HuH-7.5 (cell line): ENCODE measurements around the gene FRMD6.

Source experiments
- DNase-seq: peaks from one replicate; pipeline ENCODE4 v3.0.0; 2011; ENCODE audit warnings: low spot score

FRMD6 gene

DNA sequence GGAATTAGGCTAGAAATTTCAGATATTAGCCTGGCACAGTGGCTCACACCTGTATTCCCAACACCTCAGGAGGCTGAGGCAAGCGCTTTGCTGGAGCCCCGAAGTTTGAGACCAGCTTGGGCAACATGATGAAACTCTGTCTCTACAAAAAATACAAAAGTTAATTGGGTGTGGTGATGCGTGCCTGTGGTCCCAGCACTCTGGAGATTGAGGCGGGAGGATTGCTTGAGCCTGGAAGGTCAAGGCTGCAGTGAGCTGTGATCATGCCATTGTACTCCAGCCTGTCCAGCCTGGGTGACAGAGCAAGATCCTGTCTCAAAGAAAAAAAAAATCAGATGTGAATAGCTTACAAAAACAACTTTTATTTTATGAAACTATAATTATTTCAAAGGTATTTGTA lies 15.1 kb downstream of the FRMD6 start:
- DNase-seq, result no peak

DNA sequence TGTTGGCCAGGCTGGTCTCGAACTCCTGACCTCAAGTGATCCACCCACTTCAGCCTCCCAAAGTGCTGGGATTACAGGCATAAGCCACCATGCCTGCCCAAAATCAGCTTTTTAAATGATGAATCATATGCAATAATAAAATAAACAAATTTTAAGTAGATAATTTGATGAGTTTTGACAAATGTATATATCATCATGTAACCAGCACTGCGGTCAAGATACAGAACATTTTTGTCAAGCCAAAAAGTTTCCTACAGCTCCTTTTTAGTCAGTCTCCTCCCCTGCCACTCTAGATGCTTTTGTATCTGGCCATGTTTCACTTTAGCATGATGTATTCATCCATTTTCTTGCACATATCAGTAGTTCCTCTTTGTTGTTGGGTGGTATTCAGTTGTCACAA lies 17.2 kb downstream of the FRMD6 start:
- no peak for DNase-seq

DNA sequence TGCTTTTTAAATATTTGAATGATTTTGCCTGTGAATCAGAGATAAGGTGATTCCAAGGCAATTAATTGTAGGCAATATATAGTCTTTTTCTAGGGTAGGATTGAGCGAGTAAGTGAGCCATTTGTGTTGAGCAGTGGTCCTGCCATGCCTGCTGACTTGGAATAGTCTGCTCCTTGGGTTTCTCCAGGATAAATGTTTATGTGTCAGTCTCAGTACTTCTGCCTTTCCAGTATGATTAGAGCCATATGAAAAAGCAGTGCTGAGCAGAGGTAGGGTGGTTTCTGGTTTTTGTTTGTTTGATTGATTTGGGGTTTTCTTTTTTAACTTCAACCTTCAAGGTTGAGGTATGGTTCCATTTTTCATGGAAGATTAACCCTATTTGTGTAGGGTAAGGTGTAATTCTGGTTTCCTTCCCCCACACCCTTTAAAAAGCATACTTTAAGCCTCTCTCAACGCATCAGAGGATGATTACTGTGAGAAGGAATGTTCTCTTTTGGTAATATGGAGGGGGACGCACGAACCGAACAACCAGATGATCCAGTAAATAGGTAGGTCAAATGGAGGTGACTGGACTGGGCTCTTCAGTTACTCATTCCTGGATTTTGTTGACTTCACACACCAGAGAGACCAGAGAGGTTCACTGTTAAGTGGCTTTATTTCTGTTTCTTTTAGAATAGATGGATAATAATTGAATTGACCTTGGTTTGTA lies 22.7 kb downstream of the FRMD6 start:
- no peak for DNase-seq

DNA sequence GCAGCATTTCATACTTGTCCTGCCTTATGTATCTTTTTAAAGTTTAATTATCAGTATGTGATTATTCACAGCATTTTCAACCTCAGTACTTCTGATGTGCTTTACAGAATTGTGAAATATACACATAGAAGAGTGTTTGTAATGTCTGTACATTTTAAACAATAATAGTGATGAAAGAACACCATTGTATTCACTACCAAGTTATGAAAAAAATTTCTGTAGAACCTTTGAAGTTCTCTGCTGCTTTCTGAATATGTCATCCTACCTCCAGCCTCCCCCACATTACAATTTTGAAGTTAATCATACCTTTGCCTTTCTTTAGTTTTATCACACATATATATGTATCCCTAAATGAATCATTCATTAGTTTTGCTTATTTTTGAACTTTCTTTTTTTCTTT lies 24.8 kb downstream of the FRMD6 start:
- no peak for DNase-seq

DNA sequence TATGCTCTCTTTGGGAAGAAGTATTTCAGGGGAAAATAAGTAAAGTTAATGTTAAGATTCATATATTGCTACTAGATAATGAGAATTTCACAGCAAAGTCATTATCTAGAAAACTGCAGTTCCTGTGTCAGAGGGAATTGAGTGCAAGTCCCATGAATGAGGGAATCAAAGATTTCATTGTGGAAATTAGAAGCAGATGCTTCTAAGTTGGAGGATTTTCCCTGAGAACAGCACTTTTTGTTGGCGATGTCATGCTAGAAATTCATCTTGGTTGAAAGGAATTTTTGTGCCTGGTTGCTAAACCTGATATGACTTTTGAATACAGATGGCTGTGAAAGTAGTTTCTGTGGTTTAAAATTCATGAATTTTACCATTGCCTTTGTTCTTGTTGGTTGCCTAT lies 25.6 kb downstream of the FRMD6 start:
- no peak for DNase-seq

DNA sequence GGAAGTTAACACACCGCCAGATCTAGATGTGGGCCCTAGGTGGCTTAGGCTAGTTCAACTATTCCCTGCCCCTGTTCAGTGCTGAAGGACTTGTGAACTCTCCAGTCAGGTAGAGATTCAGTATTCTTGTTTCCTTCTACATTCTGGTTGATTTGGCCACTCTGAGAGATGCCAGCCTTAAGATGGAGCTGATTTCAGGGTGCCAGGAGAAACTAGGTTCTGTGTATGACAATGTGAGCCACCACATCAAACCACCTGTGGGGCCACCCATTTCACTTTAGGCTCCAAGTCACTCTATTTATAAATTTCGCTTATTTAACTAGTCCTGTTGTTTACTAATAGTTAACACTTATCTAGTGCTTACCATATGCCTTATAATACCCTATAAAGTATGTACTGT lies 26.0 kb downstream of the FRMD6 start:
- no peak for DNase-seq

DNA sequence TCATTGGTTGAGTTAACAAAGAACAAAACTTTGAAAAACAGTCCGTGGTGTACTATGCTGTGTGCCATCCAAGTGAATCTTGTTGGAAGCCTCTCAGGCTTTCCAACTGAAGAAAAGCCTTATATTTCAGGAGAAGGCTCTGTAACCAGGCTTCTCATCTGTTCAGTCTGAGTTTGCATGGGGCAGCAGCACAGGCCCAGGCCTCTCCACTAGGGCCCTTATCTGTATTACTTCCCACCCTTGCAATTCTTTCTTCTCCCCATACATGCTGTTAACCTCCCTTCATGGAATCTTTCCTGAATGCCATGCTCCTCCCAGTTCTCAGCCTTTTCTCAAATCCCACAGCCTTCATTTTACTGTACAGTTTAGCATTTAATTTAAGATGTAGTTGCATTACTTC lies 28.3 kb downstream of the FRMD6 start:
- DNase-seq, result no peak

DNA sequence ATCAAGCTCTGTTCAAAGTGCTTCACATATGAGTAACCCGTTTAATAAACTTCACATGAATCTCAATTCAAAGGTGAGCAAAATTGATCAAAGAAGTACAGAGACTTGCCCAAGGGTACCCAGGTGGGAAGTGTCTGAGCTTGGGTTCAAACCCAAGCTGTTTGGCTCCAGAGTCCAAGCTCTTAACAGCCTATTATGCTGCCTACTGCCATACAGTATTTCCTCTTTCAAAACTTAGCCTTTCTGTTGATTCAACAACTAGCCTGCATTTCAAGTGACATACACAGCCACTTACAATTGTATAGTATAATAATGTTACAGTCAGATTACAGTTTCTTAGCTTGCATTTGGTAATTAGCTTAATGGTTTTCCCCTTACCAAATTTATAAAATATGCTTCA lies 29.7 kb downstream of the FRMD6 start:
- no peak for DNase-seq

DNA sequence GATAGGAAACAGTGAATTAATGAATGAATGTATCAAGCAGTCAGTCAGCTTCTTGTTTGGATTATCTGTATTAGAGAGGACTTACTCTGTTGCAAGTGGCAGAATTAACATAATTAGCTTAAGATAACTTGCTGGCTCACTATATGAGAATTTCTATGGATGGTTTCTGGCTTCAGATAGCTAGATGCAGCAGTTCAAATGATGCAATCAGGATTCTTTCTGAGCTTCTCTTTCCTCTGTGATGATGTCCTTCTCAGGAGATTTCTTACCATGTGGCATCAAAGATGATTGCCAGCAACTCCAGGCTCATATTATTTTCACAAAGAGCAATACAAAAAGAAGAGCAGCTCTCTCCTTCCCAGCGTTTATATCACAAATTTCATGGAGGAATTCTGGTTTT lies 30.7 kb downstream of the FRMD6 start:
- no peak for DNase-seq

DNA sequence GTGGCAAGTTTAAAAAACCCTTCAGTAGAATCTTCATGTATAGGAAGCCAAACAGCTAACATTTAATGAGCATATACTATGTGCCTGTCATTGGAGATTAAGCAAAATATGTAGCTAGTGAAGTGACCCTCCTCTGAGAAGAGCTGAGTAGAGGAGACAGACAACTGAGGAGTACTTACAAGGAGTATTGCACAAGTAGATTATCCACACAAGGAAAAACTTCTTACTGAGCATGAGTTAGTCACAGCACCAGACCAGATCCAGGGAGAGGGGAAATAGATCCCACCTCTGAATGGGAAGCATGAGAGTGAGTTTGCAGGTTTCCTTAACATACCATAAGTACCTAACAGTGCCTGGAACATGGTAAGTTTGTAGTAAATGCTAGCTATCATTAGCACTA lies 33.0 kb downstream of the FRMD6 start:
- DNase-seq, result no peak

DNA sequence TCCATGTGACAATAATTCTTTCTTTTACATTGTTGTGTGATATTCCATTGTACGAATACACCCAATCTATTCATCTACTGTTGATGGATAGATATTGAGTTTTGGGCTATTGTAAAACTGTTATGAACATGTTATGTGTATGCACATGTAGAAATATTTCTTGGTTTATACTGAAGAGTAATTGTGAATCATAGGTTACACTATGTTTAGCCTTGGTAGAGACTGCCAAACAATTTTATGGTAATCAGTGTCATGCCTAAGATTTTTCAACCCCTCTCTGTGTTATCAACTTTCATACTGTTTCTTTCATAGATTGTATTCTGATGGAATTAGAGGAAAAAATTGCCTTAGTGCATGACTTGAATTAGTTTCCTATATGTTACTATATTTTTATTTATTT lies 39.5 kb downstream of the FRMD6 start:
- no peak for DNase-seq

DNA sequence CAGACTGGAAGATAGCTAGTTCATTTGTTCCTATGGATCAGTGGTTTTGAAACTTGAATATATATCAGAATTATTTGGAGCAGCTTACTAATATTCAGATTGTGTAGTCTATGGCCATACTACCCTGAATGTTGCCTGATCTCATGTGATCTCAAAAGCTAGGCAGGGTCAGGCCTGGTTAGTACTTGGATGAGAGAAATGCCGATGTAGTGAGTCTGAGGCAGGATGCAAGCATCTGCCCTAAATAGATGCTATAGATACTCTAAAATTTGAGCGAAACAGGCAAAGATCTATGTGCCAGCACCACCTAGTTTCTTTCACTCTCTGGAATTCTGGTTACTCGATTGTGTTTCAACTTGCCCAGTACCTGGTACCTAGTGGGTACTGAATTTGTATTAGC lies 40.9 kb downstream of the FRMD6 start:
- no peak for DNase-seq

DNA sequence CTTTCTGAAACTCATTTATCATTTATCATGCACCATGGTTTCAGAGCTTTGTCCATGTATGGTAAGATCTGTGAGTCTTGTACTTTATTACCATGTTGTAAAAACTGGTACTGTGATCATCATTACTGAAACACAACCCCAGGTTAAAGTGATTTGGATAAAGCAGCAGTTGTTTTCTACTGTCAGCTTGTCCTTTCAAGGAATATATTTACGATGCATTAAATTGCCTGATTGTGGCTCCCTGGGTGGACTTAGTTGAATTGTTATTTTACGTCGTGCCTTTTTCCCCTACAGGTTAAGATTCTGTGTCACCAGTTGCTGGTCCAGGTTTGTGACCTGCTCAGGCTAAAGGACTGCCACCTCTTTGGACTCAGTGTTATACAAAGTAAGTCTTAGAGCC lies 46.1 kb downstream of the FRMD6 start:
- DNase-seq, result no peak

DNA sequence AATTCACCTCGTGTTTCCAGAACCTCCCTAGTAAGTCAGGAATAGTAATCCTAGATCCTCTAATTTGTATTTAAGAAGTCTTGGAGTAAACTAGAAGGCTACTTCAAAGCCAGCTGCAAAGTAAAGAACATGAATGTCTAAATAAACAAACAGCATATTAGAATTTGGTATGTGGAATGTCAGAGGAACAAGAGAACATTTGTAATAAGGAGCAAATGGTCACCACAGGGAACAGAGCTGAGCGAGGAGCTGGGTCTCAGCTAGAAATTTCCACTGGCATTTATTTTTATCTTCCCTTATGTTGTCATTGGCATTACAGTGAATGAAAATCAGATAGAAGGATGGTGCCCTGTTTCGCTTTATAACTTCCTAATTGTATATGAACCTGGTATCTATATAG lies 50.2 kb downstream of the FRMD6 start:
- no peak for DNase-seq

DNA sequence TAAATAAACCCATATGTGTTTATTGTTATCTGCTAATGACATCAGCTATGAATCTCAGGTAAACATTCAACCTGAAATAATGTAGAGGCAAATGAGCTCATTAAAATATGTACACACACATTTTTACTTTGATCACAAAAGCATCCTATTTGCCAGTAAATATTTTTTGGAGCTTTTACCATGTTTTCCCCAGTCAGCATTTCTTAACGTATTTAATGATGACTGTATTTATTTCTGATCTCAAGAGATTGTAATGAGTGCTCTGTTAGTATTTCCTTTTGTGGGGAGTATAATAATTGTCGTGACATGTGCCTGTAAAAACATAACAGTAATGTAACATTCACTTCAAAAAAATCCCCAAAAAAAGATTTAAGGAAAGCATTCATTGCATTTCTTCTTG lies 52.1 kb downstream of the FRMD6 start:
- DNase-seq, result no peak

DNA sequence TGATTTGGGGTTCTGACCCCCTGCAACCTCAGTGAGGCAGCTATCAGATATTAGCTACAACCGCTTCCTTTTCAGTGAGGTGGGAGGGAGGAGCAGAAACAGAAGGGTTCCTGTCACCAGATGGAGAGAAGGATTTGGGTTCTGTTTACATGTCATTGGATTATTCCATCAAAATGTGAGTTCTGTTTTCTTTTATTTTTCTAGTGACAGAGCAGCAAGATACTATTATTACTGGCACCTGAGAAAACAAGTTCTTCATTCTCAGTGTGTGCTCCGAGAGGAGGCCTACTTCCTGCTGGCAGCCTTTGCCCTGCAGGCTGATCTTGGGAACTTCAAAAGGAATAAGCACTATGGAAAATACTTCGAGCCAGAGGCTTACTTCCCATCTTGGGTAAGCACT lies 52.8 kb downstream of the FRMD6 start:
- DNase-seq, result no peak

DNA sequence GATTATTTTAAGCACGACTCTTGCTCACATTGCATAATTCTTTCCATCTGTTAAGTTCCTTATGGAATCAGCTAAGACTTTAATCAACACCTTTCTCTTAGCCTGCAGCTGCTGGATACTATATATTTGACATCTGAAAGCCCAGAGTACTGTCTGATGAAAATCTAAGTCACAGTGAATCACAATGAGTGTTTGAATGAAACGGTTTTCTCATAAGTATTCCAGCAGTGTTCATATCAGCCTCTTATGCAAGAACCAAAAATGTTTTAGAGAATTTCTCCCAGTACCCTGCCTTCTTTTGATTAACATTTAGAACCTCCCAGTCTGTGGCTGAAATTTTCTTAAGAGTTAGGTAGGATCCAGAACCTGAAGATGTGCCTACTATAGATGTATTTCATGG lies 55.6 kb downstream of the FRMD6 start:
- no peak for DNase-seq

DNA sequence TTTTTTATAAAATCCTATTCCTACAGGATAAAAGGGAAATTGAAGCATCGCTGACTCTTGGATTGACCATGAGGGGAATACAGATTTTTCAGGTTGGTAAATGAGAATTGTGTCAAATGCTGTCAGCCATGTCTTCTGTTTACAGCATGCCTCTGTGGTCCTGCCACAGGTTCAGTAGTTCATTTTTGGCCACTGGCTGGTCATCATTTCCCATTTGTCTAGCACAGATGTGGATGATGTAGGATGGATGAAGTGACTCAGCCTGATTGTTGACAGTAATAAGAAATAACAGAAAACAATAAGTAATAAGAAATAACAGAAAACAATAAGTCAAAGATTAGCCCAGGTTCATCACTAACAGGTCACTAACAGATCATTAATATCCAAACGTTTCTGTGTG lies 59.8 kb downstream of the FRMD6 start:
- DNase-seq, result no peak

DNA sequence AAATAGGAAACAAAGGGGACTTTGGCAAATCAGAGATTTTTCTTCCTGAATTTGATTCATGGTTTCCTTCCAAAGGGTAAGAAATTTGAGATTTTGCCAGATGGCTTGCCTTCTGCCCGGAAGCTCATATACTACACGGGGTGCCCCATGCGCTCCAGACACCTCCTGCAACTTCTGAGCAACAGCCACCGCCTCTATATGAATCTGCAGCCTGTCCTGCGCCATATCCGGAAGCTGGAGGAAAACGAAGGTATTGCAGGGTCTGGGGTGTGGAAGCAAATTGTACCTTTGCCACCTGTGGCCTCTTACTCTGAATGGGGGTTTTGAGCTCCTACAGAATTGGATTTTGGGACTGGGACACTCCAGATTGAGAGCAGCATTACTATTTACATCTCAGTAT lies 63.5 kb downstream of the FRMD6 start:
- DNase-seq, result no peak

DNA sequence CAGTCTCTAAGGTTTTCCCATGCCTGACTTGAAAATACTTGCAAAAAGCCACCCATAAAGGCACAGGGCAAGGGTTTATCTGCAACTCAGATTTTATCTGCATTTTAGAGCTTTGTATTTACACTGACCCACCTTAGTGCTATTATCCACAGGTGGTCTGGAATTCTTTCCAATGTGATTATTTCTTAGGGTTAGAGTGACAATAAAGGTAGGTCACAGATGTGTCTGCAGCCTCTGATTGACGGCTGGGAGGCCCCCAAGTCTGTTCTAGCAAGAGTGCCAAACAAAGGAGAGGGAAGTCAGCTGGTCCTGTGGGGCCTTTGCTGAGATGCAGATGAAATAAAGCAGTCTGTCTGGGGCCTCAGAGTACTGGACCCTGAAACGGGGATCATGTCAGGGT lies 64.0 kb downstream of the FRMD6 start:
- no peak for DNase-seq

DNA sequence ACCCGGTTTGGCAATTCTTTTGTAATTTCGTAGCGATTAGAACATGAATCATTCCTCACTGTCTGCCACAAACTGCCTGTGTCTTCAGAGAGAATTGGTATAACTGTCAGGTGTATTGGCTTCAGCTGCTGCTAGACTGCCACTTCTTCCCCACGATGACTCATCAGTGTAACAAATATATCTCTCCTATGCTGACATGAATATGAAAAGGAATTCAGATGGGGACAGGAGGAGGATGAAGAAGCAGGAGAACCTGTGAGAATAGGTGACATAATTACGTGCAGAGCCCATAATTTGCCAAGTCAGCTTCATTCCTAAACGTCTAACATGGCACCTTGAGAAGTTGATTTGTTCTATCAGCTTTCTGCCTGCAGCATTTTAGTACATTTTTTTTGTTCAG lies 64.9 kb downstream of the FRMD6 start:
- no peak for DNase-seq

DNA sequence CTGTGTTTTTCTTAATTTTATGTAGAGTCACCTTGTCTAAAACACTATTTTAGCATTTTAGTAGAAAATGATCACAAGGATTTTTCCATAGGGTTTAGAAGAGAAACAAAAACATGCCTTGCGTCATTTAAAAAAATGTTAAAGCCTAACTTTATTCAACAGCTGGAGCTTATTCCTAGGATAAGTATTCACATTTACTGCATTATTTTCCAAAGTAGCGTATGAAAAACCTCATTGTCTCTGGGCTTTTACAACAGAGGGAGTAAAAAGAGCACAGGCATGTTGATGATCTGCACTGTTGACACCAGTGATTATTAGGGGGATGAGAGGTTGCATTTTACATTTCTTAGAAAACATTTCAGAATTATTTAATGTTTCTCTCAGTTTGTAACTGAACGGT lies 66.1 kb downstream of the FRMD6 start:
- no peak for DNase-seq

DNA sequence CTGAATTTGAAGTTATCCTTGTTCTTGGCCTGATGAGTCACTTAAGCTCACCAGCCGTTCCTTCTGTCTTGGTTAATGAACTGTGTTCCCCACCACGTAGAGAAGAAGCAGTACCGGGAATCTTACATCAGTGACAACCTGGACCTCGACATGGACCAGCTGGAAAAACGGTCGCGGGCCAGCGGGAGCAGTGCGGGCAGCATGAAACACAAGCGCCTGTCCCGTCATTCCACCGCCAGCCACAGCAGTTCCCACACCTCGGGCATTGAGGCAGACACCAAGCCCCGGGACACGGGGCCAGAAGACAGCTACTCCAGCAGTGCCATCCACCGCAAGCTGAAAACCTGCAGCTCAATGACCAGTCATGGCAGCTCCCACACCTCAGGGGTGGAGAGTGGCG lies 68.2 kb downstream of the FRMD6 start:
- DNase-seq, result no peak

DNA sequence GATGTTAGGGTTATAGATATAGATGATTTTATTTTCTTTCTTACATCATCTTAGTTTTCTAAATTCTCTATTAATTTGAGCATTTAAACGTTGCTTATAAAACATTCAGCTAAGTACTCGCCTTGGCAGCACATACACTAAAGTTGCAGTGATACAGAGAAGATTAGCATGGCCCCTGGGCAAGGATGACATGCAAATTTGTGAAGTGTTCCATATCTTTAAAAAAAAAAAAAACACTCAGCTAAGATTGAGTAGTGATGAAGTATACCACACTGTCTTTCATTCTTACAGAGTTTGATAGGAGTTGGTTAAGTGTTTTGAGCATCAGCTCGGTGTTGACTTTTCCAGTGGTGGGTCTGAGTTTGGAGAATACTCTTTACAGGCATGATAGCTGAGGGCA lies 72.3 kb downstream of the FRMD6 start:
- no peak for DNase-seq

DNA sequence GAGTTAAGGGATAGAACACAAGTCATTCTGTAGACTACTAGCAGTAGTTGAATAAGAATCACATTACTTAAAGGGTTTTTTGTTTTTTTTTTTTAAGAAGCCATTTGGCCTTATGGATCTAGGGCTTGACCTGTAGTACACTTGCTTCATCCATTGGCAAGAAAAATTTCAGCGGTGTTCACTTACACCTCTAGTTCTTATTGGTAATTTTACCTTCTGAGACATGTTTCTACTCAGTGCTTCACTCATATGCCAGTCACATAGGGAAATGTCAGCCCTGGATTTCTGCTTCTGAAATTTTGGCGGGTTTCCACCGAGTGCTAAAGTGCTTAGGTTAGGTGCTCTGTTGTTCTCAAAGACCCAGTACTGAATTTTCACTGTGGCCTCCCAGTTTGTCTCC lies 72.9 kb downstream of the FRMD6 start:
- no peak for DNase-seq
